Renal cortex interstitium (tissue), 11 donors: ENCODE results near the gene MAP3K5. TPM values are rescaled to one million over a fixed set of nuclear protein-coding genes. Genes with fewer than 3 reads are reported as not detected.

Source experiments
- DNase-seq, 11 donors: peaks; one replicate each; pipeline ENCODE4 v3.0.0-alpha.2; 2013; ENCODE audit warnings: low read depth in 9 of 11, low spot score in 4 of 11; ENCODE audit errors: extremely low read depth in 1 of 11
- polyA plus RNA-seq, 3 donors: library from polyadenylated mRNA; unstranded; fragments of 120-200 nt; gene quantifications; one replicate each; pipeline ENCODE4 v1.2.1, GENCODE V29; 2013; ENCODE audit not compliant: insufficient read length in 3 of 3

MAP3K5 gene
- polyA plus RNA-seq, 3 donors = 5.1 to 10.0 (median 5.6) TPM

- no peak for DNase-seq
Measured at GRCh38 chr6:136673571-136673970, 118.7 kb downstream of the MAP3K5 start.

- DNase-seq = no peak
Measured at GRCh38 chr6:136672144-136672543, 120.1 kb downstream of the MAP3K5 start.

GRCh38 chr6:136669299-136669699, 123.0 kb downstream of the MAP3K5 start:
- peak in 2 of 11 donors; percentile 9 to 33 for DNase-seq

- no peak for DNase-seq
Measured at GRCh38 chr6:136668571-136668970, 123.7 kb downstream of the MAP3K5 start.

DNA sequence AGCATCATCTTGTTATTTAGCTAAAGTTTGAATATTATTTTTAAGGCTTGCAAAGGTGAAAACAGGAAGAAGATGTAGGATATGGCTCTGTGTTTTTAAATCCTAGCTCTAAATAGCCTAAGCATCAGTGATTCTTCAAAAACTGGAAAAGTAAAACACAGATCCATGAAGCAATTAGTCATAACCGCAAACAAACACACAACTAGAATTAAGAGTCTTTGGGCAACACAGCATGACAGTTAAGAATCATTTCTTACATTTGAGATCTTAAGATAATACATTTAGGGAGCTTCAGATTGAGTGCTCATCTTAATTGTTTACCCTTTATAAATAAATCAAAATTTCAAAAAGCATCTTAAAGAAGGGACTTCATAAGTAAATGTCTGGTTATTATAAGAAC, 126.2 kb downstream of the MAP3K5 start:
- no peak for DNase-seq

- DNase-seq = no peak
Measured at GRCh38 chr6:136662347-136663237, 129.7 kb downstream of the MAP3K5 start.

DNA sequence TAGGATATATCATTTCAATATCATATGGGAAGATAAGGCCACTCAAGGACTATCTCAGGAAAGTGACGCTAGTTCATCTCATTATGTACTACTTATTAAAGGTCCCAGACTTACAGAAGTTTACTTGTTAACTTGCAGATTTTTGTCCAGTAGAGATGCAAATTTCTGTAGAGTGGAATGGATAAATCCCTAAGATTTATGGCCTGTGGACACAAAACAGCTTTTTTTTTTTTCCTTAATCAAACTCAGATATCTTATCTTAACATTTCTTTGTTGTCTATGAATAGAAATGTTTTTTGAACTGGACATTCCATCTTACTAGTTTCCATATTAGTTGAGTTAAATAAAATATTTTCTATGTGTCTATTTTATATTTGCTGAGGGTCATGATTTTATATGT, 131.6 kb downstream of the MAP3K5 start:
- DNase-seq = no peak

DNA sequence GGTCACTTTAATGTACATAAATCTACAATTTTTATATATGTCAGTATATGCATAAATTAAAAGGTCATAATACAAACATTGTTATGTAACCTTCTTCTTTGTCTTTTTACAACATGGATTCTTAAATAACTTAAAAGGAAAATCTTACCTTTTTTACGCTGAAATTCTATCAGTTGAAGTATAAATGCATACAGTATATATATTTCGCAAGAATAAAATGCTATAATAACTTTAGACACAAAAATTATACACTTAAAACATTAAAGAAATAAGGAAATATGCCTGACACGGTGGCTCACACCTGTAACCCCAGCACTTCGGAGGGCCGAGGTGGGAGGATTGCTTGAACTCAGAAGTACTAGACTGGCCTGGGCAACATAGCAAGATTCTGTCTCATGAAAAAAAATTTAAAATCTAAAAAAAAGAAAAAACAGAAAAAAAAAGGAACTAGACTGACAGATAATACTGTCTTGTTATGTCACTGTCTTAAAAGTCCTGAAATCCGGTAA, 132.2 kb downstream of the MAP3K5 start:
- DNase-seq = no peak

- no peak for DNase-seq
Measured at GRCh38 chr6:136658711-136659110, 133.6 kb downstream of the MAP3K5 start.

GRCh38 chr6:136657666-136658065, 134.6 kb downstream of the MAP3K5 start:
- DNase-seq = no peak

DNA sequence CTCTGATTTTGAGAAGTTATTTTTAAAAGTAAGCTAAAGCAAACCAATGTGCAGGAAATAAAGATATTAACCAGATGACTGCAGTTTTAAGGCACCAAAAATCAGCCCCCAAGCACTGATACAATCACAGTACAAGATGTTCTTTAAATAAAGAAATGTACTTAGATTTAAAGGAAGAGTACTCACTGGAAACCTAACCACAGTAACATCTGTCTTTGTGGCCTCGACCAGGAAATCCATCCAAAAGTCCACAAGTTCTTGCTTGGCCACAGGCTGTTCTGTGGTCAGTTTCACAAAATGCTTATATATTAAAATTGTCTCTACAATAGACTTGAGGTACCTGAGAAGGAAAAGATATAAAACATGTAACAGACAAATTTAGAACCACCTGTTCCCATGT, 136.2 kb downstream of the MAP3K5 start:
- DNase-seq = no peak

GRCh38 chr6:136655239-136656014, 136.8 kb downstream of the MAP3K5 start:
- DNase-seq = no peak

GRCh38 chr6:136654086-136654485, 138.2 kb downstream of the MAP3K5 start:
- no peak for DNase-seq

- DNase-seq = no peak
Measured at GRCh38 chr6:136652656-136653055, 139.6 kb downstream of the MAP3K5 start.

- DNase-seq = no peak
Measured at GRCh38 chr6:136651982-136652381, 140.3 kb downstream of the MAP3K5 start.

GRCh38 chr6:136647363-136647852, 144.9 kb downstream of the MAP3K5 start:
- DNase-seq = no peak

GRCh38 chr6:136646377-136646776, 145.9 kb downstream of the MAP3K5 start:
- no peak for DNase-seq

GRCh38 chr6:136644597-136644952, 147.7 kb downstream of the MAP3K5 start:
- DNase-seq = no peak

DNA sequence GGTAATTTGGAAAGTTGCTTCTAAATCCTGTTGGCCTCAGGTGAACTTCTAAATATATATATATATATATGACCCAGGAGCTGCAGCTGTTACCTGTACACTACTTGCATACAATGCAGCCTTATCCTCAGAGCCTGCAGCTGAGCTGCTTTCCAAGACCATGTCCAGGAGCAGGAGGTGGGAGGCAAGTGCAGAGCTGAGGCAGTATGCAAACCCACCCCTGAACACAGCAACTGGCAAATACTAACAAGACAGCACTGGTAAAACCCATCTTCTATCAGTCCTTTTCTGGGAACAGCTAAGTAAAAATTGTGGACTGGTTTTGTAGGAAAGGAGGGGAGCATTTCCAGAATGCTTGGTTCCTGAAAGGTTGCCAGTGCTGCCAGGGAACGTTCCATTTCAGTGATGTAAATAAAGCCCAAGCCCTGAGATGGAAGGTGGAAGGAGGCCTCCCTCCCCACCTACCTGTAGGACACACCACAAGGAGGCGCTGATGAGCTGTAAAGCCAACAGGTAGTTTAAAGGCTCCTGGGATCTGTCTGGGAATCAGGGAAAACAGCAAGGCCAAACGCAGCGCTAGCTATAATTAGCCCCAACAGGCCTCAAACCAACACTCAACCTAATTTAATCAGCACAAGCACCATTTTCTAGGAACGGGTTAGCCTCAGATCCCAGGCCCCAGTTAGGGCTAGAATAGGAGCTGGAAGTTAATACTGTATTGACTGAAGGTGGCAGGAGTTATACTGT, 148.3 kb downstream of the MAP3K5 start:
- peak; percentile 66 to 88 (median 77) for DNase-seq
